ENCODE data around the gene MBD4. TPM values are rescaled to one million over a fixed set of nuclear protein-coding genes. Genes with fewer than 3 reads are reported as not detected.

The MBD4 gene
- total RNA-seq, 1 experiment from 2014 or later, result 40.1 TPM

DNA sequence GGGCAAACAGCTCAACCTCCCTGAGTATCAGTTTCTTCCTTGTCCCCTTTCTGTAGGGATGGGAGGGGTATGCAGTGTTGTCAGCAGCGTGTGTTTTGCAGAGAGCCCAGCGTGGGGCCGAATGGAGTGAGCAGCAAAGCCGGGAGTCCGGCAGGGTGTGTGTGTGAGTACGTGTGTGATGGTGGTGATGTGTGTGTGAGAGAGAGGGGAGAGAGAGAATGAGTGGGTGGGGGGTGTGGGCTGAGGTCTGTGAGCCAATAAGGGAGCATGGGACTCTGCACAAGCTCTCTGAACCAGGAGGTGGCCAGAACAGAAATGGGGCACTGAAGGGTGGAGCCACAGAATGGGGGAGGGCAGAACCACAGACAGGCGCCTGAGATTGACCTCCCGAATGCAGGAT is 44.1 kb upstream of the MBD4 start:
- no peak overlapping the region for H2BK15ac ChIP-seq (ENCODE audit: low read depth, low read length)
- DNase-seq, result no peak
- peaks cover 49 to 55% of the 10 kb centered on the region in 2 experiments for H3K4me1 Mint-ChIP-seq
- peak overlapping the region in 1 of 2 experiments; percentile 31; a peak in 2 of 5 replicates for H3K4me3 Mint-ChIP-seq
- H2BK5ac ChIP-seq (ENCODE audit: insufficient read length, low read length), result no peak overlapping the region
- H3T11ph ChIP-seq (ENCODE audit: low read length), result no peak overlapping the region
- no peak overlapping the region for H3K27ac ChIP-seq (ENCODE audit: insufficient read length, low read depth, low read length)
- no peak overlapping the region for H4K5ac ChIP-seq (ENCODE audit: insufficient read length, low read depth, low read length)
- peaks cover 8 to 37% (median 25%) of the 10 kb centered on the region in 3 experiments for H3K36me3 Mint-ChIP-seq (ENCODE audit: insufficient read depth in 1 of 3, low read depth in 3 of 3)
- H2AK5ac ChIP-seq (ENCODE audit: insufficient read length, low read length), result no peak overlapping the region
- no peaks in the 10 kb centered on the region for H3K27me3 ChIP-seq (ENCODE audit: insufficient read depth, low read length)
- 100% methylated on average over 1 of the region's 8 CpGs for WGBS (ENCODE audit: extremely low coverage, insufficient read length, low lambda C conversion rate)
- no peaks in the 10 kb centered on the region for H3K9me3 ChIP-seq (ENCODE audit: control insufficient read depth, low read depth, low read length)
- no peak overlapping the region for H3K56ac ChIP-seq (ENCODE audit: insufficient read length, low read depth, low read length)
- H3K14ac ChIP-seq (ENCODE audit: insufficient read depth, low read length), result no peak overlapping the region
- peak overlapping the region in 2 of 3 experiments; percentile 79 to 84; a peak in 4 of 7 replicates for H3K27ac Mint-ChIP-seq
- H4K8ac ChIP-seq (replicated peaks; ENCODE audit: insufficient read length, low read depth, low read length), result no peak overlapping the region
- H4K20me1 ChIP-seq (ENCODE audit: control insufficient read depth, insufficient read depth, insufficient read length), result no peaks in the 10 kb centered on the region
- H3K27me3 Mint-ChIP-seq (ENCODE audit: low read depth), result no peaks in the 10 kb centered on the region
- H2BK12ac ChIP-seq (ENCODE audit: insufficient read length, low read depth, low read length), result no peak overlapping the region
- H3K18ac ChIP-seq (ENCODE audit: insufficient read length, low read depth, low read length), result no peak overlapping the region
- no peak overlapping the region for H2BK120ac ChIP-seq (ENCODE audit: low read depth, low read length, poor library complexity, severe bottlenecking)
- no peak for TF ChIP-seq CTCF (conservative IDR thresholded peaks at IDR 0.05)
- no peak overlapping the region for H3K4ac ChIP-seq (ENCODE audit: low read depth, low read length)
- no peaks in the 10 kb centered on the region; a peak in 1 of 5 replicates for H3K9me3 Mint-ChIP-seq
- no peak overlapping the region for H2BK20ac ChIP-seq (ENCODE audit: low read depth, low read length, poor library complexity, severe bottlenecking)
- H3K4me2 ChIP-seq (ENCODE audit: insufficient read depth, insufficient read length, low read length), result no peak overlapping the region
- no peaks in the 10 kb centered on the region for H3K79me2 ChIP-seq (ENCODE audit: insufficient read depth, low read length)
- H3K23ac ChIP-seq (ENCODE audit: insufficient read length, low read depth, low read length), result no peak overlapping the region
- H3K23me2 ChIP-seq (ENCODE audit: insufficient read length, low read depth, low read length, poor library complexity, severe bottlenecking), result no peaks in the 10 kb centered on the region
- H3K9ac ChIP-seq (ENCODE audit: extremely low read depth, insufficient read length, low read length), result no peak overlapping the region
- no peaks in the 10 kb centered on the region for H3K79me1 ChIP-seq (ENCODE audit: insufficient read depth, low read depth, low read length, poor library complexity, severe bottlenecking)
- H3K4me1 ChIP-seq (ENCODE audit: insufficient read depth, low read length), result peaks cover 11% of the 10 kb centered on the region; the same call in 1 of the 2 replicates
- no peak overlapping the region for H2AFZ ChIP-seq (ENCODE audit: low read length)
- H4K91ac ChIP-seq (ENCODE audit: insufficient read length, low read depth, low read length), result no peak overlapping the region

All from H9 (cell line).